GM23338 (cell line): ENCODE measurements around the gene CADPS. TPM values are rescaled to one million over a fixed set of nuclear protein-coding genes. Genes with fewer than 3 reads are reported as not detected.

ENCODE experiments used
- ATAC-seq: fragments of 200-7000 bp; cut with Tn5 transposase; 3 replicates; pipeline ENCODE4 v1.9.1; 2020
- DNase-seq: peaks from one replicate; pipeline ENCODE4 v3.0.0-alpha.2; 2015; ENCODE audit warnings: low spot score
- H2AFZ ChIP-seq: fragments of 200-600 bp; sonication (generic); 2 replicates; pipeline ENCODE4 v1.8.0; 2016; ENCODE audit warnings: antibody characterized with exemption, mild to moderate bottlenecking, moderate library complexity
- H3F3A ChIP-seq: fragments of 200-600 bp; sonication (generic); replicated peaks from 2 replicates; pipeline ENCODE4 v1.8.0; 2017; ENCODE audit warnings: antibody characterized with exemption, mixed run types, low read depth
- H3K27ac ChIP-seq: fragments of 200-600 bp; sonication (generic); 2 replicates; pipeline ENCODE4 v1.6.1; 2016; ENCODE audit warnings: low read depth
- H3K27me3 ChIP-seq: fragments of 200-600 bp; sonication (generic); 2 replicates; pipeline ENCODE4 v1.8.0; 2016; ENCODE audit warnings: mild to moderate bottlenecking, mixed run types, moderate library complexity; ENCODE audit not compliant: insufficient read depth
- H3K36me3 ChIP-seq: fragments of 200-600 bp; sonication (generic); 2 replicates; pipeline ENCODE4 v1.8.0; 2016; ENCODE audit warnings: mild to moderate bottlenecking; ENCODE audit not compliant: insufficient read depth
- H3K4me1 ChIP-seq: fragments of 200-600 bp; sonication (generic); 2 replicates; pipeline ENCODE4 v1.8.0; 2016; ENCODE audit warnings: mild to moderate bottlenecking, moderate library complexity; ENCODE audit not compliant: insufficient read depth
- H3K4me2 ChIP-seq: fragments of 200-600 bp; sonication (generic); 2 replicates; pipeline ENCODE4 v1.7.1; 2017; ENCODE audit warnings: mixed run types
- H3K4me3 ChIP-seq: fragments of 200-600 bp; sonication (generic); 2 replicates; pipeline ENCODE4 v1.6.1; 2016; ENCODE audit warnings: mixed run types
- H3K79me2 ChIP-seq: fragments of 200-600 bp; sonication (generic); replicated peaks from 2 replicates; pipeline ENCODE4 v1.8.0; 2017; ENCODE audit warnings: mild to moderate bottlenecking; ENCODE audit not compliant: insufficient read depth
- H3K9me2 ChIP-seq: fragments of 200-600 bp; sonication (generic); 2 replicates; pipeline ENCODE4 v1.8.0; 2017; ENCODE audit not compliant: insufficient read depth
- H4K20me1 ChIP-seq: fragments of 200-600 bp; sonication (generic); replicated peaks from 2 replicates; pipeline ENCODE4 v1.8.0; 2017; ENCODE audit warnings: mild to moderate bottlenecking; ENCODE audit not compliant: insufficient read depth
- H3K27ac Mint-ChIP-seq: 2 replicates; pipeline ENCODE4 v1.8.0; 2020; ENCODE audit warnings: inconsistent platforms, mild to moderate bottlenecking, moderate library complexity, mixed read lengths
- H3K27me3 Mint-ChIP-seq: 3 replicates; pipeline ENCODE4 v1.8.0; 2022; ENCODE audit warnings: low read depth, mild to moderate bottlenecking, moderate library complexity, mixed read lengths, inconsistent platforms; ENCODE audit not compliant: insufficient read depth, poor library complexity
- H3K36me3 Mint-ChIP-seq: 3 replicates; pipeline ENCODE4 v1.8.0; 2021; ENCODE audit warnings: low read depth, mild to moderate bottlenecking, inconsistent platforms, moderate library complexity, mixed read lengths
- H3K4me1 Mint-ChIP-seq: 3 replicates; pipeline ENCODE4 v1.8.0; 2020; ENCODE audit warnings: mild to moderate bottlenecking, inconsistent platforms, mixed read lengths
- H3K4me3 Mint-ChIP-seq: 3 replicates; pipeline ENCODE4 v1.8.0; 2021; ENCODE audit warnings: moderate library complexity, mild to moderate bottlenecking, inconsistent platforms, mixed read lengths
- H3K9me3 Mint-ChIP-seq: 3 replicates; pipeline ENCODE4 v1.8.0; 2020; ENCODE audit warnings: moderate library complexity, mild to moderate bottlenecking, inconsistent platforms, mixed read lengths
- CREB1 ChIP-seq: fragments of 250-450 bp; sonication (Bioruptor Pico); IDR thresholded peaks from 2 replicates; pipeline ENCODE4 v1.5.0; 2020; ENCODE audit warnings: low read depth, mild to moderate bottlenecking, moderate library complexity
- ETS1 ChIP-seq: IDR thresholded peaks from 2 replicates; pipeline ENCODE4 v1.6.1; 2016; ENCODE audit warnings: antibody characterized with exemption
- EZH2 ChIP-seq: fragments of 200-600 bp; sonication (generic); IDR thresholded peaks from one replicate; pipeline ENCODE4 v1.8.0; 2017; ENCODE audit warnings: antibody characterized with exemption, mild to moderate bottlenecking, low read depth; ENCODE audit not compliant: unreplicated experiment
- EZH2phosphoT487 ChIP-seq: fragments of 200-600 bp; sonication (generic); IDR thresholded peaks from one replicate; pipeline ENCODE4 v1.8.1; 2018; ENCODE audit warnings: antibody characterized with exemption; ENCODE audit not compliant: unreplicated experiment
- JUNB ChIP-seq: IDR thresholded peaks from one replicate; pipeline ENCODE4 v1.6.1; 2016; ENCODE audit warnings: antibody characterized with exemption; ENCODE audit not compliant: unreplicated experiment
- NANOG ChIP-seq: IDR thresholded peaks from 2 replicates; pipeline ENCODE4 v1.6.1; 2016; ENCODE audit warnings: antibody characterized with exemption, borderline replicate concordance
- POLR2AphosphoS5 ChIP-seq: IDR thresholded peaks from 2 replicates; pipeline ENCODE4 v1.6.1; 2016; ENCODE audit warnings: antibody characterized with exemption, low read depth
- STAT1 ChIP-seq: IDR thresholded peaks from one replicate; pipeline ENCODE4 v1.6.1; 2016; ENCODE audit warnings: antibody characterized with exemption; ENCODE audit not compliant: unreplicated experiment
- ZNF114 ChIP-seq: fragments of 250-450 bp; sonication (Bioruptor Pico); IDR thresholded peaks from 2 replicates; pipeline ENCODE4 v1.5.0; 2020; ENCODE audit warnings: mild to moderate bottlenecking, moderate library complexity
- ZNF331 ChIP-seq: fragments of 250-450 bp; sonication (Bioruptor Pico); IDR thresholded peaks from 2 replicates; pipeline ENCODE4 v1.5.0; 2020; ENCODE audit warnings: low read depth, mild to moderate bottlenecking, moderate library complexity
- ZNF462 ChIP-seq: fragments of 250-450 bp; sonication (Bioruptor Pico); IDR thresholded peaks from 2 replicates; pipeline ENCODE4 v1.5.0; 2020; ENCODE audit warnings: mild to moderate bottlenecking, moderate library complexity
- polyA plus RNA-seq: library from polyadenylated mRNA; unstranded; fragments of >200 nt; fragmentation: Nextera tagmentation; extraction: Ambion mirVana; gene quantifications from 2 replicates; pipeline ENCODE4 v1.2.1, GENCODE V29; 2016
- total RNA-seq: library from RNA; depleted of rRNA; stranded (reverse); fragments of >200 nt; shearing (Covaris generic); gene quantifications from 2 replicates; pipeline ENCODE4 v1.2.3, GENCODE V29; 2014
- TF ChIP-seq, protein P1 (sequence below): IDR thresholded peaks from one replicate; pipeline ENCODE4 v1.6.1; 2018; ENCODE audit warnings: antibody characterized with exemption; ENCODE audit not compliant: unreplicated experiment
- TF ChIP-seq, protein P2 (sequence below), 2 experiments: fragments of 200-600 bp in 1 of 2; sonication (generic) in 1 of 2; conservative IDR thresholded peaks; 2 replicates each; pipeline versions ENCODE4 v1.5.1 to v1.6.1; 2016 to 2017; ENCODE audit warnings: antibody characterized with exemption in 2 of 2, low read depth in 2 of 2, mild to moderate bottlenecking in 2 of 2, moderate library complexity in 1 of 2

The CADPS gene
- total and polyA plus RNA-seq, 2 experiments from 2014 or later, result 14.7 to 22.0 TPM

DNA sequence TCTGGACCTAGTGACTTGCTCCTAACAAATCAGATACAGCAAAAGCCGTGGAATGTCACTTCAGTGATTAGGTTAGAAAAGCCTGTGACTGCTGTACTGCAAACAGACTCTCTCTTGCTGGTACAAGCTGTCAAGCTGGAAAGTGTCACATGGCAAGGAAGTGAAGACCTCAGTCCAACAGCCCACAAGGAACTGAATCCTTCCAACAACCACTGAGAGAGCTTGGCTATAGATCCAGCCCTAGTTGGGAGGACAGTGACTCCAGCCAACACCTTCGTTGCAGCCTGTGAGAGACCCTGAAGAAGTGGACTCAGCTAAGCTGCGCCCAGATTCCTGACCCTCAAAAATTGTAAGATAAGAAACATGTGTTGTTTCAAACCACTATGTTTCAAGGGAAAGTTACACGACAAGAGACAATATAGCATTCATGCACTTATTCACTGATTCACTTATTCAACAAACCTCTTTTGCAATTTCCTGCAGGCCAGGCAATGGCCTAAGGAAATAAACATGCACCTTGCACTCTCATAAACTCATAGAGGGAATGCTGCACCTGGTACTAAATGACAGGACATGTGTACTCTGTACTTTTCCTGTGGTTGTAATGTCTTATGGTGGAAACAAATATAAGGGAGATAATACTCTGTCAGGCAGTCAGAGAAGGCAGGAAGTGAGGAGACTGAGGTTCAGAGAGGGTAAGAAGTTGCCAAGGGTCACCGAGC lies 142.9 kb downstream of the CADPS start:
- H3K9me3 Mint-ChIP-seq, result no peaks in the 10 kb centered on the region
- H3K9me2 ChIP-seq, result no peaks in the 10 kb centered on the region
- no peaks in the 10 kb centered on the region for H3K36me3 ChIP-seq
- no peaks in the 10 kb centered on the region for H3K27me3 ChIP-seq
- H3K27ac Mint-ChIP-seq, result no peak overlapping the region
- no peak overlapping the region for H3K4me2 ChIP-seq
- TF ChIP-seq CREB1 (CRISPR knock-in tag) (no peak), NANOG (no peak), ZNF462 (CRISPR knock-in tag) (no peak), ETS1 (no peak), STAT1 (no peak), JUNB (no peak), EZH2 (no peak), EZH2phosphoT487 (no peak), ZNF114 (CRISPR knock-in tag) (no peak), POLR2AphosphoS5 (no peak), ZNF331 (no peak)
- TF ChIP-seq, protein P1, sequence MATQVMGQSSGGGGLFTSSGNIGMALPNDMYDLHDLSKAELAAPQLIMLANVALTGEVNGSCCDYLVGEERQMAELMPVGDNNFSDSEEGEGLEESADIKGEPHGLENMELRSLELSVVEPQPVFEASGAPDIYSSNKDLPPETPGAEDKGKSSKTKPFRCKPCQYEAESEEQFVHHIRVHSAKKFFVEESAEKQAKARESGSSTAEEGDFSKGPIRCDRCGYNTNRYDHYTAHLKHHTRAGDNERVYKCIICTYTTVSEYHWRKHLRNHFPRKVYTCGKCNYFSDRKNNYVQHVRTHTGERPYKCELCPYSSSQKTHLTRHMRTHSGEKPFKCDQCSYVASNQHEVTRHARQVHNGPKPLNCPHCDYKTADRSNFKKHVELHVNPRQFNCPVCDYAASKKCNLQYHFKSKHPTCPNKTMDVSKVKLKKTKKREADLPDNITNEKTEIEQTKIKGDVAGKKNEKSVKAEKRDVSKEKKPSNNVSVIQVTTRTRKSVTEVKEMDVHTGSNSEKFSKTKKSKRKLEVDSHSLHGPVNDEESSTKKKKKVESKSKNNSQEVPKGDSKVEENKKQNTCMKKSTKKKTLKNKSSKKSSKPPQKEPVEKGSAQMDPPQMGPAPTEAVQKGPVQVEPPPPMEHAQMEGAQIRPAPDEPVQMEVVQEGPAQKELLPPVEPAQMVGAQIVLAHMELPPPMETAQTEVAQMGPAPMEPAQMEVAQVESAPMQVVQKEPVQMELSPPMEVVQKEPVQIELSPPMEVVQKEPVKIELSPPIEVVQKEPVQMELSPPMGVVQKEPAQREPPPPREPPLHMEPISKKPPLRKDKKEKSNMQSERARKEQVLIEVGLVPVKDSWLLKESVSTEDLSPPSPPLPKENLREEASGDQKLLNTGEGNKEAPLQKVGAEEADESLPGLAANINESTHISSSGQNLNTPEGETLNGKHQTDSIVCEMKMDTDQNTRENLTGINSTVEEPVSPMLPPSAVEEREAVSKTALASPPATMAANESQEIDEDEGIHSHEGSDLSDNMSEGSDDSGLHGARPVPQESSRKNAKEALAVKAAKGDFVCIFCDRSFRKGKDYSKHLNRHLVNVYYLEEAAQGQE, result no peak
- TF ChIP-seq, protein P2, sequence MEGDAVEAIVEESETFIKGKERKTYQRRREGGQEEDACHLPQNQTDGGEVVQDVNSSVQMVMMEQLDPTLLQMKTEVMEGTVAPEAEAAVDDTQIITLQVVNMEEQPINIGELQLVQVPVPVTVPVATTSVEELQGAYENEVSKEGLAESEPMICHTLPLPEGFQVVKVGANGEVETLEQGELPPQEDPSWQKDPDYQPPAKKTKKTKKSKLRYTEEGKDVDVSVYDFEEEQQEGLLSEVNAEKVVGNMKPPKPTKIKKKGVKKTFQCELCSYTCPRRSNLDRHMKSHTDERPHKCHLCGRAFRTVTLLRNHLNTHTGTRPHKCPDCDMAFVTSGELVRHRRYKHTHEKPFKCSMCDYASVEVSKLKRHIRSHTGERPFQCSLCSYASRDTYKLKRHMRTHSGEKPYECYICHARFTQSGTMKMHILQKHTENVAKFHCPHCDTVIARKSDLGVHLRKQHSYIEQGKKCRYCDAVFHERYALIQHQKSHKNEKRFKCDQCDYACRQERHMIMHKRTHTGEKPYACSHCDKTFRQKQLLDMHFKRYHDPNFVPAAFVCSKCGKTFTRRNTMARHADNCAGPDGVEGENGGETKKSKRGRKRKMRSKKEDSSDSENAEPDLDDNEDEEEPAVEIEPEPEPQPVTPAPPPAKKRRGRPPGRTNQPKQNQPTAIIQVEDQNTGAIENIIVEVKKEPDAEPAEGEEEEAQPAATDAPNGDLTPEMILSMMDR (conservative IDR thresholded peaks at IDR 0.05; ENCODE audit: low read depth in 2 of 2), result no peak
- no peak overlapping the region for H3K4me3 ChIP-seq
- H3K4me1 Mint-ChIP-seq, result peaks cover 9% of the 10 kb centered on the region; the same call in 2 of the 3 replicates
- H3K27ac ChIP-seq, result no peak overlapping the region
- DNase-seq, result no peak
- no peaks in the 10 kb centered on the region for H3K36me3 Mint-ChIP-seq
- no peak for ATAC-seq
- H3K79me2 ChIP-seq, result no peaks in the 10 kb centered on the region
- H2AFZ ChIP-seq, result no peak overlapping the region
- 0 out of 2 replicates have a peak, but pooled peaks cover 3% of the 10 kb centered on the region for H3K4me1 ChIP-seq
- H3F3A ChIP-seq, result no peaks in the 10 kb centered on the region
- H3K27me3 Mint-ChIP-seq, result peaks cover 2% of the 10 kb centered on the region
- no peak overlapping the region for H3K4me3 Mint-ChIP-seq
- H4K20me1 ChIP-seq, result no peaks in the 10 kb centered on the region
